NCI-H1930 (cell line): ENCODE results near the gene NOTCH2.
"Not testable (repeated sequence)": the region's sequence is repeated elsewhere in the genome, so short reads cannot be mapped to it uniquely, and the experiment has no call there.

Source experiments
- DNase-seq, 2 experiments: peaks; one replicate each; lab custom pipeline; 2025; lab: John Stamatoyannopoulos, UW

Gene NOTCH2

GRCh38 chr1:120069067-120069919 lies at the start of gene NOTCH2:
TSS of gene NOTCH2 (minus strand) at chr1:120069662. CDS start at chr1:120069406, 256 bp downstream.
- DNase-seq: peak in 1 of 2 experiments; percentile 28

DNA sequence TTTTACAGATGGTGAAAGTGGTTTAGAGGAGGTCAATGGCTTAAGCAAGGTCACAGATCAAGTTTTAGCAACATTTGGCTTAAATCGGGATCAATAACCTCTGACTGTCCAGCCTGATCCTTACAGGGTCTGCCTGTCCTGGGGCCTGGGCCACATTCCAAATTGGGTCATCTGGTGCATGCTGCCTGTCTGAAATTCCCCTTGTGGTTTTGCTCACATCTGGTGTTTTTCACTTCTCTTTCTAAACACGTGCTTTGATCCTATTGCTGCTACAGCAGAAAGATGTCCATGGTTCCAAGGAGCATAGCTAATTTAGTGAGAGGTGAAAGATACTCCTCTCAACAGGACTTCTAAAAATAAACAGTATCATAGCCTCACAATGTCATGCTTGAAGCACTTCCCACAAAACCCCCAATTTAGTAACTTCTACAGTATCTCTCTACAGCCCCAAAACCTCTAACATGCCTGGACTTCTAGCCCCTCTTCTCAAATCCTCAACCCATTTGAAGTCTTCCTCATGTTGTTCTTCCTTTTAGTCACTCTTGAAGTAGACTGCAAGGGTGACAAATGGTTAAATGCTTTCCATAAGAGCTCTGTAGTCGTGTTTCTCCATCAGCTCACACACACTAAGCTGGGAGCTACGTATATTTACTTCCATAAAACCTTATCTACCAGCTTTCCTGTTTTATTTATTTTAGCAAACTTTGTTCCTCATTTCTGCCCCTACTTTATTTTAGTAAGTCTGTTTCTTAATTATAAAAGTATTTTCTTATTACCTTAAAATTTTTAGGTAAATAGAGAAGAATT lies 48.1 kb upstream of the NOTCH2 start:
- not testable (repeated sequence) for DNase-seq

- not testable (repeated sequence) for DNase-seq
These were observed 46.6 kb upstream of the NOTCH2 start for GRCh38 chr1:120116094-120116493.

- DNase-seq: not testable (repeated sequence)
These were observed 43.7 kb upstream of the NOTCH2 start for GRCh38 chr1:120113134-120113533.

DNA sequence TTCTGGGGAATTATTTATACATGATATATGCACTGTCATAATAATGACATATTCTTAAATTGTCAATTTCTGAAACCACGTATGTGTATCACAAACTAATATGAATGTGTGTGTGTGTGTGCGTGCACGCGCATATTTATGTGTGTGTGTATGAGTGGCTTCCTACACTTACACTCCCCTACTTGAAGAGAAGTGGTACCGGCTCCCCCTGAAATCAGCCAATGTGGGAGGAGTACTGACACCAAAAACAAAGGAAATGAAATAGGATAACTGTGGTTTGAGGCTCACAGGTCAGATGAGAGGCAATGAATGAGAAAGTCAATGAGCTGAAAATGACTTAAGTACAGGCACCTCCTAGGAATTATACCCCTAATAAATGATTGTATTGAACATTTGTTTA lies 42.8 kb upstream of the NOTCH2 start:
- DNase-seq: not testable (repeated sequence)

GRCh38 chr1:120111771-120112170 lies 42.3 kb upstream of the NOTCH2 start:
- not testable (repeated sequence) for DNase-seq

- not testable (repeated sequence) for DNase-seq
These were observed 41.5 kb upstream of the NOTCH2 start for GRCh38 chr1:120111008-120111407.

- not testable (repeated sequence) for DNase-seq
These were observed 40.2 kb upstream of the NOTCH2 start for GRCh38 chr1:120109656-120110055.

DNA sequence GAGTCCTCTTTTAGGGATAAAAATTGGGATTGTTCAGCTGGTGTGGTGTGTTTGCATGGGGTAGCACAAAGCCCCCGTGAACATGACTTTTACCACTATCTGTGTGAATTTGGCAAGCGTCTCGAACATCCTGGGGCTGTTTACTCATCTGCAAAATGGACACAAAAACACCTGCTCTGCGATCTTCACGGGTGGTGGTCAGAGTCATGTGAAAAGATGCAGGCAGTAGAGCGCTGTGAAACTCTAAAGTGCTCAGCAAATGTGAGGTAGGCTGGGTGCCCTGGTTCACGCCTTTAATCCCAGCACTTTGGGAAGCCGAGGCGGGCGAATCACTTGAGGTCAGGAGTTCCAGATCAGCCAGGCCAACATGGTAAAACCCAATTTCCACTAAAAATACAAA lies 39.7 kb upstream of the NOTCH2 start:
- not testable (repeated sequence) for DNase-seq

DNA sequence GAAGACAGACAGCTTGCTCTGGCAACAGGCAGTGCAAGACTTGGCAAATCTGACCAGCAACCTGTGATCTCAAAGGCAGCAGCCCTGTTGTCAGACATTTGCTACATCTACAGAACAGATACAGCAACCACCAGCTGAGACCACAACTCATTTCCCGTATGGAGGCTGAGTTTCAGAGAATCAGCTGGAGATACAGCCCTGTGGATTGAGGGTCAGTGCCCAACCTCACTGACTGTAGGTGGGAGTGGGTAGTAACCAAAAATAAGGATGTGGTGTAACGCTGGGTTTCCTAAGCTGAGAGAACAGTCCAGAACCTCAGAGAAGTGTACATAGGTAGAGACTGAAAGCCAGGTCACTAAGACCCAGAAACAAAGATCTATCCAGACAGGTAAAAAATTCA lies 35.8 kb upstream of the NOTCH2 start:
- DNase-seq: not testable (repeated sequence)

- not testable (repeated sequence) for DNase-seq
These were observed 34.3 kb upstream of the NOTCH2 start for GRCh38 chr1:120103768-120104167.

- DNase-seq: not testable (repeated sequence)
These were observed 32.1 kb upstream of the NOTCH2 start for GRCh38 chr1:120101593-120101992.

GRCh38 chr1:120100590-120100989 lies 31.1 kb upstream of the NOTCH2 start:
- not testable (repeated sequence) for DNase-seq

GRCh38 chr1:120098986-120099759 lies 29.7 kb upstream of the NOTCH2 start:
- not testable (repeated sequence) for DNase-seq

GRCh38 chr1:120096981-120097545 lies 27.6 kb upstream of the NOTCH2 start:
- not testable (repeated sequence) for DNase-seq

- not testable (repeated sequence) for DNase-seq
These were observed 24.2 kb upstream of the NOTCH2 start for GRCh38 chr1:120093548-120094181.

DNA sequence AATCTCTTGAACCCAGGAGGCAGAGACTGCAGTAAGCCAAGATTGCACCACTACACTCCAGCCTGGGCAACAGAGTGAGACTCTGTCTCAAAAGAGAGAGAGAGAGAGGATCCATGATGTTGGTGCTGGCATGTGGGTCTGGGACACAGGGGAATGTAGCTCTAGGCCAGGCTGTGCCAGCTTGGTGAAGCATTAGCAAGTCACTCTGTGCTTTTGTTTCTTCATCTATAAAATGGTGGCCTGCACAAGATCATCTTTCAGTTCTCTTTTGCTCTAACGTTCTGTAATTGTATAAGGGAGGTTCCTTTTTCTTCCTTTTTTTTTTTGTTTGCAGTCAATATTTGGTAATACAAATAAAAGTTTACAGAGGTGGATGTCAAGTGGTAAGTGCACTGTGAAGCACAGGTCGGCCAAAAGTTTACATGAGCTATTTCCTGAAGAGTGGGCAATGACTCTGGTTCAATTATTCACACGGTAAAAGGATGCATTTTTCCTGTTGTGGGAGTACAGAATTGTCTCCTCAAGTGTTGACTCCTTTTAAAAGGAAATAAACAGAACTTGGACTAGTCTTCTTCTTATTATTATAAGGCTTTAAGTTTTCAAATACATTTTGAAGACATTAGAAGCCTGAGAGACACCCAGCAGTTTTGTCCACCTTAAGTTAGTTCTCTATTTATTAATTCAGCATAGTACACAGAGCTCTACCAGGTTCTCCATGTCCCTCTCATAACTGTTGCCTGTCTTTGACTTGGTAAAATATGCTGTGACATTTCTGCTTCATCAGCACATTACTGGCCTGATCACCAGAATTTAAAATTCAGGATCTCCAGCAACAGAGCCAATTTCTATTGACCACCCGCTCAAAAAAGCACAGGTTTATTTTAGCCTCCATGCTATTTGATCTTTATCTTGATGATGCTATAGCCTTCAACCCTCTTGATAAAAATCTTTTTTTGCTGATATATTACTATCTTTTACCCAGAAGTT lies 23.1 kb upstream of the NOTCH2 start:
- DNase-seq: not testable (repeated sequence)

DNA sequence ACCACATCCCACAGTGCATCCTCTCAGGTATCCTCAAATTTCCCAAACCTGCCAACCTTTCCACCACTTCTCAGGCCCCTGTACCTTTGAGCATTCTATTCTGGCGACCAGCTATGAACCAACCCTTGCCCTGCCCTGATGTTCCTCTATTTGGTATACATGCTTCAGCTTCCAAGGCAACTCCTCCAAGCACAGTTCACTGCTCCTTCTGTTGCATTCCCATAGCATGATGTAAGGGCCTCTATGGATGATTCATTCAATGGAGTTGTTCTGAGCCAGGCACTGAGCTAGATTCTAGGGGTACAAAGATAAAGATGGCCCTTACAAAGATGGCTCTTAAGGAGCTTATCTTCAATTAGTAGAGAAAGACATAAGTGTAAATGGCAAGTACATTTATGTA lies 21.4 kb upstream of the NOTCH2 start:
- not testable (repeated sequence) for DNase-seq

DNA sequence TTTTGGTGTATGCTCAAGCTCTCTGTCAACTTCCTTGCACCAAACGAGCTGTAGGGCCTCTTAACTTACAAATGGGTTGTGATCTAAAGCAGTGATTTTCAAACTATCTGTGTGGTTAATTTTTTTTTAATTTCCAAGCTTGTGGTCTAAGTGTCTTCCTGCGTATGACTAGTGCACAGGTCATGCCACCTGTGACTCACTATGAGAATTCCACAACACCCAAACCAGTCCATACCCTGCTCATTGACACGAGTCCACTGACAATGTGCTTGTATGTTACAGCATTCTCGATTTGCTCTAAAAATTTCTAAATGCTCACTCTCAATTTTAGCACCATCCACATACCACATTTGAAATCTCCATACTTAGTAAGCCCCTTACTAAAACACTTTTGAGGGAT lies 18.5 kb upstream of the NOTCH2 start:
- not testable (repeated sequence) for DNase-seq

GRCh38 chr1:120069920-120070214 lies 405 bp upstream of the NOTCH2 start:
- DNase-seq: not testable (repeated sequence)
